Smooth muscle cell (in vitro differentiated cells): ENCODE measurements around the gene RBM4B. TPM values are rescaled to one million over a fixed set of nuclear protein-coding genes. Genes with fewer than 3 reads are reported as not detected.

Source experiments
- DNase-seq: peaks from one replicate; lab custom pipeline; 2025; ENCODE audit not compliant: unreplicated experiment; lab: John Stamatoyannopoulos, UW
- H2AFZ ChIP-seq: fragments of 200-600 bp; sonication (generic); 2 replicates; pipeline ENCODE4 v1.6.0; 2016; ENCODE audit warnings: antibody characterized with exemption, low read depth, mild to moderate bottlenecking
- H3F3A ChIP-seq: fragments of 200-600 bp; sonication (generic); 2 replicates; pipeline ENCODE4 v1.6.0; 2017; ENCODE audit warnings: antibody characterized with exemption, low read depth
- H3K27ac ChIP-seq: fragments of 200-600 bp; sonication (generic); 2 replicates; pipeline ENCODE4 v1.5.1; 2016; ENCODE audit warnings: low read depth, mild to moderate bottlenecking
- H3K27me3 ChIP-seq: fragments of 200-600 bp; sonication (generic); 2 replicates; pipeline ENCODE4 v1.6.1; 2016; ENCODE audit warnings: low read depth, mild to moderate bottlenecking
- H3K36me3 ChIP-seq: fragments of 200-600 bp; sonication (generic); 2 replicates; pipeline ENCODE4 v1.5.1; 2016; ENCODE audit warnings: low read depth
- H3K4me1 ChIP-seq: fragments of 200-600 bp; sonication (generic); 2 replicates; pipeline ENCODE4 v1.5.1; 2016; ENCODE audit warnings: low read depth
- H3K4me2 ChIP-seq: fragments of 200-600 bp; sonication (generic); 2 replicates; pipeline ENCODE4 v1.6.0; 2016; ENCODE audit warnings: mild to moderate bottlenecking
- H3K4me3 ChIP-seq: fragments of 200-600 bp; sonication (generic); 2 replicates; pipeline ENCODE4 v1.5.1; 2016; ENCODE audit warnings: mild to moderate bottlenecking
- H3K79me2 ChIP-seq: fragments of 200-600 bp; sonication (generic); 2 replicates; pipeline ENCODE4 v1.6.0; 2016; ENCODE audit warnings: low read depth, mild to moderate bottlenecking
- H3K9ac ChIP-seq: fragments of 200-600 bp; sonication (generic); 2 replicates; pipeline ENCODE4 v1.6.0; 2016; ENCODE audit warnings: low read depth
- H3K9me3 ChIP-seq: fragments of 200-600 bp; sonication (generic); replicated peaks from 2 replicates; pipeline ENCODE4 v1.5.1; 2016; ENCODE audit warnings: low read depth
- H4K20me1 ChIP-seq: fragments of 200-600 bp; sonication (generic); 2 replicates; pipeline ENCODE4 v1.6.0; 2016; ENCODE audit warnings: low read depth
- CTCF ChIP-seq: fragments of 200-600 bp; sonication (generic); IDR thresholded peaks from 2 replicates; pipeline ENCODE4 v1.5.1; 2017; ENCODE audit warnings: borderline replicate concordance, mild to moderate bottlenecking, antibody characterized with exemption; ENCODE audit not compliant: insufficient read depth, poor library complexity, severe bottlenecking
- WGBS: methylation state at CpG from one replicate; pipeline ENCODE4 v1.1.7; 2016; ENCODE audit warnings: low lambda C conversion rate; 5-methylcytosine and 5-hydroxymethylcytosine counted together
- polyA plus RNA-seq: library from polyadenylated mRNA; unstranded; fragments of >200 nt; fragmentation: Nextera tagmentation; extraction: Ambion mirVana; gene quantifications from 2 replicates; pipeline ENCODE4 v1.2.1, GENCODE V29; 2016
- total RNA-seq: library from RNA; depleted of rRNA; stranded (reverse); fragments of >200 nt; gene quantifications from 2 replicates; pipeline ENCODE4 v1.2.3, GENCODE V29; 2014

Gene RBM4B
- total and polyA plus RNA-seq, 2 experiments from 2014 or later, result 17.0 to 17.8 TPM

- 83% methylated on average over 13 of the region's 13 CpGs for WGBS
- no peak overlapping the region for H3K9ac ChIP-seq
- H3K4me1 ChIP-seq, result peaks cover 12% of the 10 kb centered on the region
- no peak overlapping the region for H3K4me3 ChIP-seq
- H3K27me3 ChIP-seq, result no peaks in the 10 kb centered on the region
- no peaks in the 10 kb centered on the region for H3K36me3 ChIP-seq
- H3K27ac ChIP-seq, result peak overlapping the region; percentile 76
- no peak for DNase-seq
- H4K20me1 ChIP-seq, result no peaks in the 10 kb centered on the region
- no peaks in the 10 kb centered on the region for H3K9me3 ChIP-seq
- H2AFZ ChIP-seq, result no peak overlapping the region
- no peaks in the 10 kb centered on the region for H3K79me2 ChIP-seq
- no peaks in the 10 kb centered on the region for H3F3A ChIP-seq
- no peak overlapping the region for H3K4me2 ChIP-seq
- no peak for TF ChIP-seq CTCF
Measured at GRCh38 chr11:66720899-66721470, 43.3 kb upstream of the RBM4B start.

DNA sequence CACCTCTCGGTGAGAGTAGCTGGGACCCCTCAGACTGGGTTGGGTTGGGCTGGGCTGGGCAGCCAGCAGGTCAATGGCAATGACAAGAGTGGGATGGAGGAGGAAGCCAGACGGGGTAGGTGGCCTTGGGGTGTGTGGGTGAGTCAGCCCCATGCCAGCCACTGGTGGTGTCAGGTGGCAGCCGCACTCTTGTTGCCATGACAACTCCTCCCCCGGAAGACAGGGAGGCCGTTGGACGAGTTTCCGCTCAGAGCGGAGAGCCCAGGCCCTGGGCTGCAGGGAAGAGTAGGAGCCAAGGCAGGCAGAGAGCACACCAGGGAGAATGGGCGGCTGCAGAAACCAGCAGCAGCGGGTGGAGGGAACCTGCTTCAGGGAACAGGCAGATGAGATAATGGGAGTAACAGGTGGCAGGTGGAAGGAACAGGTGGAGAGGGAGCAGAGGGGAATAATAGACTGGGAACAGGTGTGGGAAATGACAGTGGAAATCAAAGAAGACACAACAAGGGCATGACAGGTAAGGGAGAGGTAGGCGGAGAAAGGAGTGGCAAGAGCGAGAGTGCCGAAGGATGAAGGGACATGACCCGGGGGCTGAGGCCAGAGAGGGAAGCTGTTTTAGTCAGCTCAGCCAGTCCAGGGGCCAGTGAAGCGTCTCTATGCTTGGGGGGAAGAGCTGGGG lies 42.7 kb upstream of the RBM4B start:
- Histone ChIP-seq H3K27me3 (no peaks in the 10 kb centered on the region), H3K36me3 (no peaks in the 10 kb centered on the region), H4K20me1 (no peaks in the 10 kb centered on the region), H3K9ac (no peak overlapping the region), H3K9me3 (no peaks in the 10 kb centered on the region), H2AFZ (no peak overlapping the region), H3K27ac (peak overlapping the region; percentile 76), H3K4me2 (no peak overlapping the region), H3F3A (no peaks in the 10 kb centered on the region), H3K79me2 (no peaks in the 10 kb centered on the region), H3K4me1 (peaks cover 10% of the 10 kb centered on the region), H3K4me3 (no peak overlapping the region)
- no peak for TF ChIP-seq CTCF
- DNase-seq, result no peak
- WGBS, result 51% methylated on average over 15 of the region's 15 CpGs

DNA sequence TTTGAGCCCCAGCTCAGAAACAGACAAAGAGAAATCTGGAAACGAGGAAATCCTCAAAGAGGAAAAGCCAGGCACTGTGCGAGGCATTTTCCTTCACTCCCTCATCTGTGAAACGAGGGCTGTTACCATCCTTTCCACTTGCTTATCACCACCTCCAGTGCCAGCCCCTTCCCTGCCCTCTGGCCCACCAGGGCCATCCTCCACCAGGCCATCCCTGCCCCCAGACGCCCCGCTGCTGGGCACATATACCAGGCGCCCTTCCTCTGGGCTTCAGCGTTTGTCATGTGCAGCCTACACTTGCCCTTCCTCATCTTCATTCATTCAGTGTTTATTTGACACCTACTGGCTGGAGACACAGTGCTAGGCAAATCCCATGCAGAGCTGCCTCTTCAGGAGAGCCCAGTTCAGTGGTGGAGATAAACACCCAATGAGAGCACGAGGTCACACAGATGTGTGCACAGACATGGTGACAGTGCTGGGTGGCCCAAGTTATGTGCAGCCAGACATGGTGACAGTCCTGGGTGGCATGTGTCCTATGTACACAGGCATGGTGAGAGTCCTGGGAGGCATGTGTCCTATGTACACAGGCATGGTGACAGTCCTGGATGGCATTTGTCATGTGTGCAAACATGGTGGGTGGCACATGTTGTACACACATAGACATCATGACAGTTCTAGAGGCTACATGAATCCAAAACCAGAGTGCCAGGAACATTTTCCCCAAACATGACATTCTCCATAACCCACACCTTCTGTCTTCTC lies 41.6 kb upstream of the RBM4B start:
- Histone ChIP-seq H3K4me3 (no peak overlapping the region), H3K79me2 (no peaks in the 10 kb centered on the region), H3K4me2 (no peak overlapping the region), H3F3A (no peaks in the 10 kb centered on the region), H2AFZ (no peak overlapping the region), H3K36me3 (no peaks in the 10 kb centered on the region), H3K9ac (no peak overlapping the region), H3K4me1 (peaks cover 10% of the 10 kb centered on the region), H3K27me3 (no peaks in the 10 kb centered on the region), H3K27ac (peak overlapping the region; percentile 76), H4K20me1 (no peaks in the 10 kb centered on the region), H3K9me3 (no peaks in the 10 kb centered on the region)
- WGBS, result 84% methylated on average over 8 of the region's 8 CpGs
- no peak for DNase-seq
- TF ChIP-seq CTCF, result no peak
